Astrocyte of the spinal cord (primary cell): ENCODE results near the gene ITGB5.

ENCODE experiments used
- DNase-seq: peaks from one replicate; pipeline ENCODE4 v3.0.0; 2011; ENCODE audit warnings: low read depth, low spot score
- H3K4me3 ChIP-seq: 2 replicates; pipeline ENCODE4 v1.5.1; 2011; ENCODE audit warnings: low read depth, mild to moderate bottlenecking, low read length, moderate library complexity
- in situ Hi-C: cut with HindIII; loops from 2 replicates; pipeline ENCODE4 v1.10.0; 2017; ENCODE audit warnings: low sequenced_read_pairs
- TF ChIP-seq, protein P1 (sequence below): IDR thresholded peaks from 2 replicates; pipeline ENCODE4 v1.5.1; 2012; ENCODE audit warnings: low read depth, mild to moderate bottlenecking, low read length, inconsistent platforms

ITGB5 gene

DNA sequence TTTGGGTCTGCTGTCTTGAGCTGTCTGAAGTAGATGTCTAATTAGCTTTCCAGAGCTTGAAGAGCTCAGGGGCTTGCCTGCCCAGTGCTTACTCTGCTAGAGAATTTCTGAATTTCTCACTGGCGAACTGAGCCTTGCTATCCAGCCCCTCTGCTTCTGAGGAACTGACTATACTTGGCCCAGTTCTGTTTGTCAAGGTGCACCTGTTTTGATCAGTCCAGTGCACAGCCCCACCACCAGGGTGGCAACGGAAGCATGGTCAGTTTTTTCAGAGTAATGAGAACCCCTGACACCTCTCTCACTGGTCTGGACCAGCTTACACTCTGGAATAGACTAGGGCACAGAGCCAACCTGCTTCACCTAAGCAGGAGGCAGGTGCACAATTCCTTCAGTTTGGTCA, 25.2 kb downstream of the ITGB5 start:
- no peak overlapping the region for H3K4me3 ChIP-seq
- in situ Hi-C loops: no loop called here
- DNase-seq: no peak
- TF ChIP-seq, protein P1, sequence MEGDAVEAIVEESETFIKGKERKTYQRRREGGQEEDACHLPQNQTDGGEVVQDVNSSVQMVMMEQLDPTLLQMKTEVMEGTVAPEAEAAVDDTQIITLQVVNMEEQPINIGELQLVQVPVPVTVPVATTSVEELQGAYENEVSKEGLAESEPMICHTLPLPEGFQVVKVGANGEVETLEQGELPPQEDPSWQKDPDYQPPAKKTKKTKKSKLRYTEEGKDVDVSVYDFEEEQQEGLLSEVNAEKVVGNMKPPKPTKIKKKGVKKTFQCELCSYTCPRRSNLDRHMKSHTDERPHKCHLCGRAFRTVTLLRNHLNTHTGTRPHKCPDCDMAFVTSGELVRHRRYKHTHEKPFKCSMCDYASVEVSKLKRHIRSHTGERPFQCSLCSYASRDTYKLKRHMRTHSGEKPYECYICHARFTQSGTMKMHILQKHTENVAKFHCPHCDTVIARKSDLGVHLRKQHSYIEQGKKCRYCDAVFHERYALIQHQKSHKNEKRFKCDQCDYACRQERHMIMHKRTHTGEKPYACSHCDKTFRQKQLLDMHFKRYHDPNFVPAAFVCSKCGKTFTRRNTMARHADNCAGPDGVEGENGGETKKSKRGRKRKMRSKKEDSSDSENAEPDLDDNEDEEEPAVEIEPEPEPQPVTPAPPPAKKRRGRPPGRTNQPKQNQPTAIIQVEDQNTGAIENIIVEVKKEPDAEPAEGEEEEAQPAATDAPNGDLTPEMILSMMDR: no peak

GRCh38 chr3:124861041-124861440, 26.1 kb downstream of the ITGB5 start:
- H3K4me3 ChIP-seq: no peak overlapping the region
- in situ Hi-C loops: no loop called here
- no peak for DNase-seq
- TF ChIP-seq, protein P1: no peak

- TF ChIP-seq, protein P1: no peak
- H3K4me3 ChIP-seq: no peak overlapping the region
- DNase-seq: peak; percentile 96
- in situ Hi-C loops: no loop called here
These were observed 26.6 kb downstream of the ITGB5 start for GRCh38 chr3:124860599-124860998.

DNA sequence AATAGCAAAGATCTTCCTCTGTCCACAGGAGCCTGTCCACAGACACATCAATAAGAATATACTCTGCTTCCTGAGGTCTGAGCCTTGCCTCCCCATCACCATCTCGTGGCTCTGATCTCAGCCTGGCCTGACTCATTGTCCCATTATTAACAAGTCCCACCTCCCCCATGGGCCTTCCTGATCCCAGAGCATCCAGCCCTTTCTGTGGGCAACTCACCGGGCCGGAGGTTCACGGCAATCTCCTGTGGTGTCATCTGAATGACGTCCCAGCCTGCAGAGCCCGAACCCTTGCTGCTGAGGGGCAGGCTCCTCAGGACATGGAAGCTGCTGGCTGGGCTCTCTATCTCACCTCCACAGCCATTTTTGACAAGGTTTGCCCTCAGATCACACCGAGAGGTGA, 28.1 kb downstream of the ITGB5 start:
- in situ Hi-C loops: no loop called here
- DNase-seq: peak; percentile 89
- TF ChIP-seq, protein P1: no peak
- no peak overlapping the region for H3K4me3 ChIP-seq

DNA sequence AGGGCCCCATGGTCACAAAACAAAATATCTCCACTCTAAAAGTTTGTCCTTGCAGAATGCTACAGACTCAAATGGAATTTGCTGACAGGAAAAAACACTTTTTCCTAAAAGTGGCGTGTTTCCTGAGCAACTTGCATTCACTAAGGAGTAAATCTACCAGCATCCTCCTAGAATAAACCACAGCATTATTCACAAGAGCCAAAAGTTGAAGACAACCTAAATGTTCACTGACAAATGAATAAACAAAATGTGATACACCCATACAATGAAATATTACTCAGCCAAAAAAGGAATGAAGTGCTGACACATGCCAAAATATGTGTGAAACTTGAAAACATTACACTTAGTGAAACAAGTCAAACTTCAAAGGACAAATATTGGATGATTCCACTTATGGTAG, 28.9 kb downstream of the ITGB5 start:
- in situ Hi-C loops: no loop called here
- H3K4me3 ChIP-seq: no peak overlapping the region
- peak; percentile 55 for DNase-seq
- TF ChIP-seq, protein P1: no peak

DNA sequence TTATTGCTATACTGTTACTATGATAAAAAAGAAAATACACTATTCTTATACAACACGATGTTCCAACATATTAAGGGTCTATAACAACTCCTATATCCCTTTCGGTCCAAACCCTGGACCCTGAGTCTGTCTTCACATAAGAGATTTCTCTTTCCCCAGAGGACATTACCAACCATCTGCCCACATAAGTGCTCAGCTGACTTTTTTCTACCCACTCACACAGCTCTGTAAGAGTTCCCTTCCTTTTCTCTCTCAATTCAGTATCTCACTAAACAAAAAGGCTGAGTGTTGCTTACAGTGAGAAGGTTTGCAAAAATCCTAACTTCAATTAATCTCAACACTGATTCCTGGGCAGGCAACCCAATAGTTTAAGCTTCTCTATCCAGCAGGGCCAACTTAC, 30.5 kb downstream of the ITGB5 start:
- no peak for DNase-seq
- H3K4me3 ChIP-seq: no peak overlapping the region
- TF ChIP-seq, protein P1: no peak
- in situ Hi-C loops: no loop called here

- no peak overlapping the region for H3K4me3 ChIP-seq
- peak; percentile 43 for DNase-seq
- in situ Hi-C loops: no loop called here
- TF ChIP-seq, protein P1: no peak
These were observed 33.2 kb downstream of the ITGB5 start for GRCh38 chr3:124854009-124854408.
